Measurements from ENCODE around the gene PATE2.

PATE2 gene

GRCh38 chr11:125778728-125779127, at the start of gene PATE2:
Gene PATE2 (minus strand): TSS chr11:125778828. CDS start chr11:125778773, 55 bp downstream.
- no peak for DNase-seq (ENCODE audit: low read depth)

- no peak for DNase-seq (ENCODE audit: low read depth)
Observed at GRCh38 chr11:125807909-125808308, 29.3 kb upstream of the PATE2 start.

GRCh38 chr11:125802387-125802786, 23.8 kb upstream of the PATE2 start:
- DNase-seq (ENCODE audit: low read depth), result no peak

- no peak for DNase-seq (ENCODE audit: low read depth)
Observed at GRCh38 chr11:125799808-125800207, 21.2 kb upstream of the PATE2 start.

GRCh38 chr11:125797641-125798040, 19.0 kb upstream of the PATE2 start:
- DNase-seq (ENCODE audit: low read depth), result no peak

- no peak for DNase-seq (ENCODE audit: low read depth)
Observed at GRCh38 chr11:125790825-125791224, 12.2 kb upstream of the PATE2 start.

- DNase-seq (ENCODE audit: low read depth), result no peak
Observed at GRCh38 chr11:125787827-125788226, 9.2 kb upstream of the PATE2 start, which contains the start of gene PATE3. Gene PATE3 (plus strand): TSS chr11:125788127. CDS start chr11:125788152, 25 bp downstream.

- DNase-seq (ENCODE audit: low read depth), result no peak
Observed at GRCh38 chr11:125784678-125785077, 6.0 kb upstream of the PATE2 start.

GRCh38 chr11:125777309-125777708, 1.3 kb downstream of the PATE2 start:
- DNase-seq (ENCODE audit: low read depth), result no peak

- DNase-seq (ENCODE audit: low read depth), result no peak
Observed at GRCh38 chr11:125773516-125773915, 5.1 kb downstream of the PATE2 start.

GRCh38 chr11:125772834-125773505, 5.7 kb downstream of the PATE2 start:
- no peak for DNase-seq (ENCODE audit: low read depth)

GRCh38 chr11:125770583-125770982, 8.0 kb downstream of the PATE2 start:
- DNase-seq (ENCODE audit: low read depth), result no peak

- DNase-seq (ENCODE audit: low read depth), result no peak
Observed at GRCh38 chr11:125768336-125769046, 10.1 kb downstream of the PATE2 start.

- no peak for DNase-seq (ENCODE audit: low read depth)
Observed at GRCh38 chr11:125766251-125766650, 12.4 kb downstream of the PATE2 start.

- no peak for DNase-seq (ENCODE audit: low read depth)
Observed at GRCh38 chr11:125763483-125763882, 15.1 kb downstream of the PATE2 start.

GRCh38 chr11:125762445-125762844, 16.2 kb downstream of the PATE2 start:
- no peak for DNase-seq (ENCODE audit: low read depth)

GRCh38 chr11:125756050-125756449, 22.6 kb downstream of the PATE2 start:
- DNase-seq (ENCODE audit: low read depth), result no peak

GRCh38 chr11:125750629-125751028, 28.0 kb downstream of the PATE2 start:
- DNase-seq (ENCODE audit: low read depth), result no peak

- no peak for DNase-seq (ENCODE audit: low read depth)
Observed at GRCh38 chr11:125745979-125746378, 32.6 kb downstream of the PATE2 start, which contains the start of gene PATE1. Gene PATE1 (plus strand): TSS chr11:125746279. CDS start chr11:125746305, 26 bp downstream.

- DNase-seq (ENCODE audit: low read depth), result no peak
Observed at GRCh38 chr11:125743681-125744080, 34.9 kb downstream of the PATE2 start.

- DNase-seq (ENCODE audit: low read depth), result no peak
Observed at GRCh38 chr11:125740617-125741016, 38.0 kb downstream of the PATE2 start.

GRCh38 chr11:125728969-125729368, 49.7 kb downstream of the PATE2 start:
- DNase-seq (ENCODE audit: low read depth), result no peak

Measured in stimulated activated CD8-positive, alpha-beta memory T cell treated with anti-CD3 and anti-CD28 coated beads, Interleukin-7, amount 100 ng/mL, for 24 hours (primary cell).